HS-27A (cell line): ENCODE measurements around the gene TMEM184B.

Experiments used
- DNase-seq: peaks from one replicate; pipeline ENCODE4 v3.0.0-alpha.2; 2012; ENCODE audit warnings: low read depth, missing footprints

Gene TMEM184B

DNA sequence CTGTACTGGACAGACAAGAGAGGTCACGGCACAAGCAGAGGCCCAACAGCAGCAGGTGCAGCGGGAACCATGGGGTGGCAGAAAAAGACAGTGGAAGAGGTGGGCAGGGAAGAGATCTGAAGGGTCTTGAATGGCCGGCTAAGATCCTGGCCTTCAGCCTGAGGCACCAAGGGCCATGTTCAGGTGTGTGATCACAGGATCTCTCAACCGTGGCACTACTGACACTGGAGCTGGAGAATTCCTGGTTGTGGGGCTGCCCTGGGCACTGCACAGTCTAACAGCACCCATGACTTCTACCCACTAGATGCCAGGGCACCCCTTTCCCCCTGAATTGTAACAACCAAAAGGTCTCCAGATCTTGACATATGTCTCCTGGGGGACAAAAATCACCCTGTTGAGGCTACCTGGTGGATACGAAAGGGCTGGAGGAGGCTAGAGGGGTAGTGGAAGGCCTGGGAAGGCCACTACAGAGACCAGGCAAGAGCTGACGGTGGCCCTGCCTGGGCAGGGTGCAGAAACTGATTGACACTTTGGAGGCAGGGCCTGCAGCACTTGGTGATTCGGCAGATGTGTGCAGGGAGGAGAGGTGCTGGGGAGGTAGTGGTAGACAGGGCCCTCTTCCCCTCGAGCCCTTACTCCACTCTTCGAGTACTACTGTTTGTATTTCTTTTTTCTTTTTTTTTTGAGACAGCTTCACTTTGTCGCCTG is 36.1 kb upstream of the TMEM184B start:
- no peak for DNase-seq

DNA sequence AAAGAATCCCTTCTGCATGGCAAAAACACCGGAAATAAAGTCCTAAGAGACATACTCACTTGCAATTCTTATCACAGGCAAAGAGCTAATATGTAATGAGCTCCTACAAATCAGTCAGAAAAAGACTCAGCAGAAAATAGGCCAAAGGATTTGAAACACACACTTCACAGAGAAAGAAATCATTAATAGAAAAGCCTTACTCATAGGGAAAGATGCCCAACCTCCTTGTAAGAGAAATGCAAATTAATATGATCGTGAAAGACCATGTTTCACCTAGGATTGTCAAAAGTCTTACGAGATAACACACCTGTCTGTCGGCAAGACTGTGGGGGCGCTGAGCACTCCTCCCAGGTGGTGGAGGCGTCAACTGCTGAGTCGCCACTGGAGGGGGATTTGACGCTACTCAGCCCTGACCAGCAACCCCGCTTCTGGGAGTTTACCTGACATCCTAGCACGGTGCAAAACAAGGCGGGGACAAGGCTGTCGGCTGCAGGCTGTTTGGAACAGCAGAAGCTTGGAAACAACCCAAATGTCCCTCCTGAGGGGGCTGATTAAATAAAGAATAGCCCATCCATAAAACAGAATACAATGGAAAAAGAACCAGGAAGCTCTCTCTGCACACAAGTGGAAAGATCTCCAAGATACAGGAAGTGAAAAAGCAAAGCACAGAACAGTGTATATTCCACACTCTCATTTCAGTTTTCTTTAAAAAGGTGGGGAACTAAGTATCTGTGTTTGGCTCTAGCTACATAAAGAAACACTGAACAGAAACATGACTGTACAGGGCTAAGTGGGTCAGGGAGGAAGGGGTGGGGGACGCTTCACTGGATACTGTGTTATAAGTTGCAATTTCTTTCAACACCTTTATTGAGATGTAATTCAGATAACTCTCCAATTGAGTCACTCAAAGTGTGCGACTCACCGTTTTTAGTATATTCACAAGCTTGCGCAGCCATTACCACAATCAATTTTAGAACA is 33.0 kb upstream of the TMEM184B start:
- no peak for DNase-seq

DNA sequence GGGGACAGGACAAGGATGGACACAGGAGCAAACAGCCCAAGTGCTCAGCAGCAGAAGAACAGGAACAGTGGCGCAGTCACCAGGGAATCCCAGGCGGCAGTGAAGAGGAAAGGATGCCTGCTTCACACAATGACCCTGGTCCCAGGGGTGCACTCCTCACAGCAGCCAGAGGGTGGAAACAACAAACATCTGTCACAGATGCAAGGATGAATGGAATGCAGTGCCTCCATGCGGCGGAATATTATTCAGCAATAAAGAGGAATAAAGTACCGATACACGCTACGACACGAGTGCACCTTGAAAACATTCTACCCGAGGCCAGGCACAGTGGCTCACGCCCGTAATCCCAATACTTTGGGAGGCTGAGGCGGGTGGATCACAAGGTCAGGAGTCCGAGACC is 31.7 kb upstream of the TMEM184B start:
- DNase-seq: no peak

DNA sequence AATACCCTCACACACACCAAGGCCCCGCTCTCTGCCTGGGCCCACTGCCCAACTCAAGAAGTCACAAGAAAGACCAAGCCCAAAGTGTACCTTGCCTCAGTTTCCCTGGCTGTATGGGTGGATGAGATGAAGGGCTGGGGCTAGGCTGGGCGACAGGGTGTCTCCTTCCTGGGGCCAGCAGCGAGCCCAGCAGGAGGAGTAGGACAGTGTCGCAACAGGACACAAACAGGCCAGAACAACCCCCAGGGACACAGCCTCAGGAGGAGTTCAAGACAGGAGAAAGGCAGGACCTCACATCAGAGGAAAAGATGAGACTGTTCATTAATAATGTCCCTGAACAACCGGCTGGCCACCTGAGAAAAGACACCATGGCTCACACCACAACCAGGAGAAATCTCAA is 31.2 kb upstream of the TMEM184B start:
- no peak for DNase-seq

DNA sequence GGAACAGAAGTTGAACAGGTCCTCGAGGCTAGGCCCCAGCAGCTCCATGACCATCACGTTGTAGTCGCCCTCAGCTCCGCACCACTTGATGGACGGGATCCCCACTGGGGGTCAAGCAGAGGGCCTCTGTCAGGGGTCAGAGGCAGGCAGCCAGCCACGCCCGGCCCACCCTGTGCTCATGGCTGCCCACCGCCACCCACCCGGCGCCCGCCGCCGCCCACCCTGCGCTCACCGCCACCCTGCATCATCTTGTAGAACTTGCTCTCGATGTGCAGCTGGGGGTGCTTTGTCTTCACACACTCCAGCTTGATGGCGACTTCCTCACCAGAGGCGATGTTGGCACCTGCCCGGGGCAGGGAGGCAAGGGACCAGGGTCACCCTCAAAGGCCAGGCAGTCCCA is 30.1 kb upstream of the TMEM184B start:
- no peak for DNase-seq

DNA sequence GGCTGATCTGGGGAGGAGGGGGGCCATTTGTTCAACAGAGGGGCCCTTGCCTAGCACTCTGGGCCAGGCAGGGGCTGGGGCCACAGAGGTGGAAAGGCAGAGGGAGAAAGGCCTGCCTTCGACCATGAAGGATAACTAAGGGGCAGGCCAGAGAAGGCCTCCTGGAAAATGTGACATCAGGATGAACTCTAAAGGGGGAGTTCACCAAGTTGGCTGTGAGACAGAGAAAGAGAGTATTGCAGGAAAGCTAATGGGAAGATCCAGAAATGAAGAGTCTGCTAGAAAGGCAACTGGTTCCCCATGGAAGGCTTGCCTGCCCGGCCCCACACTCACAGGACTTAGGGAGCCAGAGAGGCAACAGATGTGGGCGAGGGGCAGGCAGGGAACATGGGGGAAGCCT is 28.1 kb upstream of the TMEM184B start:
- no peak for DNase-seq

DNA sequence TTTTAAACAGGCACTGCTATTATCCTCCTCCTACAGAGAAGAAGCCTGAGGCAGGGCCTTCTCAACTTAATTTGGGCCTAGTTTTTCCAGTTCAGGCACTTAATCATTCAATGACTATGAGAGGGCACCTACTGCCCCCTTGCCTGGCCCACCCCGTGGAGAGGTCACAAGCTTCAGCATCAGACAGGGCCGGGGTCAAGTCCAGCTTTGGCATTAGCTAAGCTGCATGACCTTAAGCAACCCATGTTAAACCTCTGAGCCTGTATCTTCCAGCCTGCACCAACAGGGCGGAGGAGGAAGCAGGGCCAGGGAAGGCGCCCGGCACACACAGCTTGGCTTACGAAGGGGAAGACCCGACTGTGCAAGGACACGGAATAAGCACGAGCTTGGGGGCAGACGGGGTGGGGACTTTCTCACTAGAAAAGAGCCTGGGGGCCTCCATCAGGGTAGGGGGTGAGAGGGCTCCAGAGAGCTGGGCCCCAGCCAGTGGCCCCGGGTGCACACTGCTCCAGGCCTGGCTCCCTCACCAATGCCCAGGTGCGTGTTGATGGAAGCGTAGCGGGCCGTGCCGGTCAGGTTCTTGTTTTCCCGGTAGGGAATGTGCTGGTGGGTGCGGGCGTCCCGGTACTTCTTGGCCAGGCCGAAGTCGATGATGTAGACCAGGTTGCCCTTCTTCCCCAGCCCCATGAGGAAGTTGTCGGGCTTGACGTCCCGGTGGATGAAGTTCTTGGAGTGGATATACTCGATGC is 27.6 kb upstream of the TMEM184B start:
- DNase-seq: no peak

DNA sequence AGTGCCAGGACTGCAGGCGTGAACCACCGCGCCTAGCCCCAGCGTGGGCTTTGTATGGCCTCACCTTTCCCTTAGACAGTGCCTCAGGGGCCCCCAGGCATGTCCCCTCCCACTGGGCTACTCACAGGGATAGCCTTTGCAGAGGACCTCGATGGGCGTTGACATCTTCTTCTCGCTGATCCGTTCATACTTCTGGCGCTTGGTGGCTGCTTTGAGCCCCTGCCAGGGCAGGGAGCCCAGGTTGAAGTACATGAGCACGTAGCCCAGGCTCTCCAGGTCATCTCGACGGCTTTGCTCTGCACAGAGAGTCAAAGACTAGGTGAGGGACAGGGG is 26.9 kb upstream of the TMEM184B start:
- no peak for DNase-seq

DNA sequence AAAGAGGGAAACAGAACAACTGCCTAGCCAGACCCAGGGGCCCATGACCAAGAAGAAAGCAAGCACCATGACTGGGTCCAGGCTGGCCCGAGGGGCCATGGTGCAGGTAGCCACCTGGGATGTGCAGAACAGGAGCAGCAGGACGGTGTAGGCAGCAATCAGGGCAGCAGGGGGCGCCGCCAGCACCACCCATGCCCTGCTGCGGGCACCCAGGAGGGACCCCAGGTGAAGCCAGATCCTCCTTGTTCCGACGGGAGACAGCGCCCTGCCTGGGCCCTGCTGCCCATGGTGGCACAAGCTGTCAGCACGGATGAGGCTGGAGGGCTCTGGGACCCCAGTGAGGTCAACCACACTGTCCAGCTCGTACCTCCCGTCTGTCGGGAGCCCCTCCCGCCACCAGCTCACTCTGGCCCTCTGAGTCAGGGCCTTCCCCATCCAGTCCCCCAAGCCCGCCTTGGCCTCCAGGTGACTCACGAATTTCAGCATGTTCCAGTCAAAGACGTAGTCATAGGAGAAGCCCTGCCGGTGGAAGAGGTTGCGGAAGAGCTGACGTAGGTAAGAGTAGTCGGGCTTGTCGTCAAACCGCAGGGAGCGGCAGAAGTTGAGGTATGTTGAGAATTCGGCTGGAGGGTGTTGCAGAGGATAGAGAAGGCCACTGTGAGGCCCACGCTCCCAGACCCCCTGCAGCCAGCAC is 25.6 kb upstream of the TMEM184B start:
- no peak for DNase-seq

DNA sequence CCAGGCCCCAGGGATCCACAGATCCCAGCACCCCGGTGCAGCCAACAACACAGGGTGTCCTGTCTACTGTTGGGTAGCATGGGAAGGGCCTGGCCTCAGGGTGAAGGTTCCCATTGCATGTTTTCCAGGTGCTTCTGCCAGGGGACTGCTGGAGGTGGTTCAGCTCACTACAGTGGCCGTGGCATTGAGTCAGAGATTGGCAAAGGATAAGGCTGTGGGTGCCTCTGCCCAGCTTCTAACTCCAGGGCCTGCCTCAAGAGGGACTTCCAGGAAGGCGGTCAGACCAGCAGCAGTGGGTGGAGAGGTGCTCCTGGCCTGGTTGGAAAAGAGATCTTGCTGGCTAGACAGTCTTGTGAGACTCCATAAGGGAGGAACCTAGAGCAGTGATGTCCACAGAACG is 23.6 kb upstream of the TMEM184B start:
- DNase-seq: no peak

DNA sequence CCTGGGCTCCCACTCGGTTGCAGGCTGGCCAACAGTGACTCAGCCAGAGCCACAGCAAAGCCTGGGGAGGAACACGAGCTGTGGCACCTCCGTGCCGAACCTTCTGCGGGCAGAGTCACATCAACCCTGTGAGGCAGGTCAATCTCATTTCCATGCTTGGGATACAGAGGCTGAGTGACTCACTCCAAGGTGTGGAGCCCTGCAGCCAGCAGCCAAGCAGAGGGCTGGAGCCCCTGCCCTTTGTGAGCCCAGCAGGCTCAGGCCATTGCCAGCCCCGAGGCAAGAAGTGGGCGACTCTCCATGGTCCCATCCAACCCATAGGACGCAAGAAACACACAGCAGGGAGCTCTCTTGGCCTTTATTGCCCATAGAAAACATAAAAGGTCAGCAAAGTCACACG is 23.1 kb upstream of the TMEM184B start:
- DNase-seq: no peak

DNA sequence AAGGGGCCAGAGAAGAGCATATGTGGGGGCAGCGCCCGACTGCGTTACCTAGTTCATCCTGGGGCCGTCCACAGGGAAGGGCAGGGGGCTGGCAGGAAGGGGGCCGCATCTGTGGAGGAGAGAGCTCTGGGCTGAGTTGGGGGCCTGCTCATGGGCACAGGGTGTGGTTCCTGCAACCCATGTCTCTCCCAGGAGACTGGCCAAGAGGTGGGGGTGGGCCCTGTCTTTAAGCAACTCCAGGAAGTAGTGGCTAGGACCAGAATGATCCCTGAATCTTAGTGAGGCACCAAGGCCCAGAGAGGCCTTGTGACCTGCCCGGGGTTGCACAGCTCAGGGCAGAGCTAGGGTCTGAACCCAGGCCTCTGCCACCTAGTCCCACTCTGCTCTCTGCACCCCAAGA is 22.5 kb upstream of the TMEM184B start:
- DNase-seq: no peak

DNA sequence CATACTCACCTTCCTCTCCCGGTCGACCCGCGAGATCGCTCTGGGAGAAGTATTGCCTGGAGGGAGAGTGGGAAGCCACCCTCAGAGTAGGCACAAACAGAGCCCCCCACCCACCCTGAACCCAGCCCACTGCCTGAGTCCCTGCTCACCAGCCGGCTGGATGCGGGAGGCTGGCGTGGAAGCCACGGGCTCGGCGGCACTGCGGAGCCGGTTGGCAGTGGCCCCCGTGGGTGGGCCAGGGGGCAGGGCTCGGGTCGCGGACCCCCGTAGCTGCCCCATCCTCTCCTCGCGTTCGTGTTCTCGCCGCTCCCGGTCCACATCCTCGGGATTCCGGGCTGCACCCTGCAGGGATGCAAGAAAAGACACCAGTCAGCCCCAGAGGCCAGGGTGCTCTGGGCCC is 21.4 kb upstream of the TMEM184B start:
- DNase-seq: no peak

DNA sequence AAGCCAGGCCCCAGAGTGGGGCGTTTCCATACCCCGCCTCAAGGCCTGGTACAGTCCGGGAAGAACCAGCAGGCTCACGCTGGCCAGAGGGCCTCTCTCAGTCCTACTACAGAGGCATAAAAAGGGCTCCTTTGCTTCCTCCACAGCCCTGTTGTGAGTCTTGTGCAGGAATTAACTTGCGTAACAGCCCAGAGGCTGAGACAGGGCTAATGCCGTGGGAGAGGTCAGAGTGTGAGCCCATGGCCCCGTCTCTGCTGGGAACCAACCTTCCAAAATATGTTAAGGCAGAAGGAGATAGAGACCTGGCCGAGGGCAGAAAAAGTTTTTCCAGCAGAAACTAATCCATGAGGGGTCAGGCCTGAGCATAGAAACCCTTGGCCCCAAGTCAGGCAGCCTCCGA is 19.9 kb upstream of the TMEM184B start:
- no peak for DNase-seq

DNA sequence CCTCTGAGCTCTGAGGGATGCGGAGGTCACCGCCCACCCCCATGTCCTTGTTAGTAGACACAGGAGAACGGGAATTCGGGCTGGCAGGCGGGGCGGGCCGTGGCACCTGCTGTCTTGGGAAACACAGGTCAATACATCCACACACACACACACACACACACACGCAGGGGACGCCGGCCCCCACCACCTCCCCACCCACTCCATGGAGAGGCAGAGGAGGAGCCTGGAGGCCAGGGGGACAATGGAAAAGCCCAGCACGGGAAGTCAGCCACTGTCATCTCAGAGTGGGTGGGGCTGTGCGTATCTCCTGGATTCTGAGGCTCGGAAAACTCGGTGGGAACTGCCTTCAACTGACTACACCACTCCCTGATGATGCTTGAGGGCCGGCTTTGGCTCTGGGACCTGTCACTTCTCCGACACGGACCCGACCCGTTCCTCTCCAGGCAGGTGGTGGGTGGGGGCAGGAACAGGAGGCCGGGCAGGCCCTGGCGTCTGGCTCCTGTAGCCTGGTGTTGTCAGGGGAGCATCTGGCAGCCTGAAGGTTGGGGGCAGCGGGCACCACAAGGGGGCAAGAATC is 18.5 kb upstream of the TMEM184B start:
- DNase-seq: no peak

DNA sequence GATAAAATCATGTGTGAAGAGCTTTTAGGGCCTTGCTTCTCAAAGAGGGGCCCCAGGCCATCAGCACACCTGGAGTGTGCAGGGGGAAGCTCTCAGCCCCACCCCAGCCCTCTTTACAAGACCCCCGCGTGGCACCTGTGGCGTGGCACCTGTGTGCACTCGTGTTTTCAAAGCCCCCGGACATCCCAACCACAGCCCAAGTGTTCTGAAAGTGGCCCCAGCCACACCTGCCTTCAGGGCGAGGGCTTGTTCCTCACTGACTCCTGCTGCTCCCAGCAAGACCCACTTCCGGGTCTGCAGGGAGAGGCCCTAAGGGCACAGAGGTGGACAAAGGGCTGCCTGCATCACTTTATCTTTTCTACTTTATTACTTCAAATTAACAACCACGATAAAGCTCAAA is 17.5 kb upstream of the TMEM184B start:
- no peak for DNase-seq

DNA sequence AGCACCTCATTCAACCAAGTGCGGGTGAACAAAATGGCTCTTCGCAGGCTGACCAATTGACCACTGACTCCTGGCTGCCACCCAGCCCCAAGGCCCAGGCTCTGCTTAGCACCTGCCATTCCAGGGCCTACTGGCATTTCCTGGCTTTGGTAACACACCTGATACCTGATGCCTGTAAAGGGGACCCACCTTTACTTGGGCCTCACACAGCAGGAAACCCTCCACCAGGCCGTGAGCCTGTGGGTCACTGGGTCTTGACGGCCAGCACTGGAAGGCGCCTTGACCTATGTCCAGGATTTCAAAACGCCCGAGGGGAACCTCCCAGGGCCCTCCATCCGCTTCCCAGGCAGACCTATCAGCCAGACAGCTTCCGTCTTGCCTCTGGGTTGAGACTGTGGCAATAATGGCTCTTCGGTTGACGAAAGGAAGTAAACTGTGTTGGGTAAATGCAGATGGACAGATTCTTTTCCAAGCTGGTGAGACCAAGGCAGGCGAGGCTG is 16.8 kb upstream of the TMEM184B start:
- no peak for DNase-seq

DNA sequence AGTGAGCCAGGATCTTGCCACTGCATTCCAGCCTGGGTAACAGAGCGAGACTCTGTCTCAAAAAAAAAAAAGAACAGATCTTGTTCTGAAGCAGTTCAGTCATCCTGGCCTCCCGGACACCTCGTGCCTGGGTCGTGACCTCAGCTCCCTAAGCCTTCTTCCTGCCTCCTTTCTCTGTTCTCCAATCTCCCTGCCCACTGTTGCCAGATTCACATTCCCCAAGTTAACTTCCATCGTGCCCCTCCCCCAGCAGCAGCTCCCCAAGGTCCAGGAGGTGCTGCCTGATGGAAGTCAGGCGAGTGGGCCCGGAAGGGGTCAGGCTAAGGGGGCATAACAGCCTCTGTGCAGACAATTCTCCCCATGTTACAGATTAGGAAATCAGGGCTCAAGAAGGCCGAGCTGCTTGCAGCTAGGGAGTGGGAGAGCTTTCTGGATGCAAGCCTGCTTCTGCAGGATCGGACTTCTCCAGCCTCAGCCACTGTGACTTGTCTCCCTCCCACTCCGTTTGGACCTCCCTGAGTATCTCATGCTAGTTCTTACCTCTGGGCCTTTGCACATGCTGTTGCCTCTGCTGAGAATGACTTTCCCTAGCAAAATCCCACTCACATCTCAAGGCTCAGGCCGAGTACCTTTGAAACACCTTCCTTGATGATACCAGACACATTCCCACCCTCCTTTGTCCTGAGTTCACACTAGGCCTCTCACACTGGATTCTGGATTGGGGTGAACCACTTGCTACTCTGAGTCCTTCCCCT is 14.3 kb upstream of the TMEM184B start:
- DNase-seq: no peak

DNA sequence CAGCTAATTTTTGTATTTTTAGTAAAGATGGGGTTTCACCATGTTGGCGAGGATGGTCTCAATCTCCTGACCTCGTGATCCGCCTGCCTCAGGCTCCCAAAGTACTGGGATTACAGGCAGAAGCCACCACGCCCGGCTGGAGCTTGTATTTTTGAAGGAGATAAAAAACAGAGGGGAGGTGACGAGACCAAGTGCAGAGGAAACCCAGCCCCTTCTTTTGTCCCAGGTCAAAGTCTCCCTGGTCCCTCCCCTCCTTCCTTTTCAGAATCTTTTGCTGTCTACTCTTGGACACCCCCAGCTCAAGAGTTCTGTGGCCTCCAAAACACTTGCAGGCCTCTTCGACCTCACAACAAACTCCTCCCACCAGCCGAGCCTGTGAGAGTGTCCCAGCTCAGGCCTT is 12.2 kb upstream of the TMEM184B start:
- no peak for DNase-seq

DNA sequence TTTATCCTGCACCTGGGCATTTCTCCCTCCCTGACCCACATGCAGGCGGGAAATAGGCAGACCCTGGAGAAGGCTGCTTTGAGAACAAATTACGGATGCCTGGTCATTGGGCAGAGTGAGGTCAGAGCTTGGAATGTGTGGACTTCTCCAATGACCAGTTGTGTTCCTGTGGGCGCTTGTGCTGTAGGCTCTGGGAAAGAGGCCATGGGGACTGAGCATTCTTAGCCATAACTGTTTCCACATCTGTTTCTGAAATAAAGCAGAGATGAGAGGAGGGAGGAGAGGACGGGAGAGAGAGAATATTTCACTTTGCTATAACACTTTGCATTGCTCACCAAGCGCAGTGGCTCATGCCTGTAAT is 11.2 kb upstream of the TMEM184B start:
- no peak for DNase-seq

DNA sequence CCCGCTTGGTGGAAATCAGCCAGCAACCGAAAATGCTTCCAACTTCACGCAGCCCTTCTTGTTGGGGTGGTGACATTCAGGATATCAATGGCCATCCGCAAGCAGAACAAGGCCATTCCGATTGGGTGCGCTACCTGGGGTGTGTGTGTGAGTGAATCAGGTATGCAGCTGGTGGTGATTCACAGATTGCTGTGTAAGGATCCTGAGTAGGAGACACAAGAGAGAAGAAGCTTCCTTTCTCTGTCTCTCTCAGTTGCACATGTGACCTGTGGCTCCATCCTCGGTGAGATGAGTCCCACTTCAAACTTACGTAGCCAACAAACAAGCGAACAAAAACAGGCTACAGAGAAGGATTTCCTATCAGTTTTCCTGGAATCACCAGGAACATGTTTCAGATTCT is 9.6 kb upstream of the TMEM184B start:
- no peak for DNase-seq
